Neuronal stem cell (in vitro differentiated cells): ENCODE results near the gene ESPN.

Experiments
- DNase-seq: peaks from one replicate; pipeline ENCODE4 v3.0.0-alpha.2; 2013; ENCODE audit warnings: low spot score
- H2AFZ ChIP-seq: one replicate; pipeline ENCODE4 v1.6.1; 2013; ENCODE audit warnings: mild to moderate bottlenecking, low read length, inconsistent platforms
- H2AK5ac ChIP-seq: 2 replicates; pipeline ENCODE4 v1.6.1; 2013; ENCODE audit warnings: low read depth, mild to moderate bottlenecking, inconsistent platforms, low read length, moderate library complexity, mixed read lengths
- H2BK120ac ChIP-seq: 2 replicates; pipeline ENCODE4 v1.6.1; 2013; ENCODE audit warnings: low read depth, mild to moderate bottlenecking, inconsistent platforms, low read length, moderate library complexity, mixed read lengths
- H2BK12ac ChIP-seq: one replicate; pipeline ENCODE4 v1.6.1; 2013; ENCODE audit warnings: low read length, inconsistent platforms
- H2BK15ac ChIP-seq: 2 replicates; pipeline ENCODE4 v1.6.1; 2013; ENCODE audit warnings: mild to moderate bottlenecking, low read length, inconsistent platforms, mixed read lengths
- H2BK5ac ChIP-seq: one replicate; pipeline ENCODE4 v1.6.1; 2013; ENCODE audit warnings: inconsistent platforms, mild to moderate bottlenecking, low read length, moderate library complexity
- H3K14ac ChIP-seq: one replicate; pipeline ENCODE4 v1.6.1; 2013; ENCODE audit warnings: low read length, inconsistent platforms
- H3K18ac ChIP-seq: 2 replicates; pipeline ENCODE4 v1.6.1; 2013; ENCODE audit warnings: low read length, inconsistent platforms
- H3K23ac ChIP-seq: 2 replicates; pipeline ENCODE4 v1.6.1; 2013; ENCODE audit warnings: low read depth, mild to moderate bottlenecking, mixed read lengths, low read length, inconsistent platforms; ENCODE audit not compliant: poor library complexity
- H3K27ac ChIP-seq: replicated peaks from 3 replicates; pipeline ENCODE4 v1.5.1; 2013; ENCODE audit warnings: low read length, inconsistent platforms
- H3K27me3 ChIP-seq, 3 experiments: 2 replicates each; pipeline ENCODE4 v1.6.1; 2013; ENCODE audit warnings: low read length in 3 of 3, mild to moderate bottlenecking in 2 of 3, inconsistent platforms in 1 of 3, low read depth in 1 of 3, mixed read lengths in 1 of 3, moderate library complexity in 1 of 3; ENCODE audit not compliant: control insufficient read depth in 3 of 3, insufficient read depth in 3 of 3
- H3K36me3 ChIP-seq, 2 donors: replicated peaks in 1 of 2; 2 replicates each; pipeline ENCODE4 v1.6.1; 2013; ENCODE audit warnings: low read length in 2 of 2; ENCODE audit not compliant: control insufficient read depth in 2 of 2, insufficient read depth in 2 of 2
- H3K4ac ChIP-seq: 2 replicates; pipeline ENCODE4 v1.6.1; 2013; ENCODE audit warnings: inconsistent platforms, mild to moderate bottlenecking, low read length, moderate library complexity
- H3K4me1 ChIP-seq, 2 donors: 1 replicate in 1 of 2; 2 replicates in 1 of 2; pipeline ENCODE4 v1.6.1; 2013; ENCODE audit warnings: low read length in 2 of 2, low read depth in 1 of 2; ENCODE audit not compliant: control insufficient read depth in 2 of 2, insufficient read depth in 1 of 2
- H3K4me2 ChIP-seq: one replicate; pipeline ENCODE4 v1.6.1; 2013; ENCODE audit warnings: mild to moderate bottlenecking, low read length, inconsistent platforms; ENCODE audit not compliant: insufficient read depth, poor library complexity, severe bottlenecking
- H3K4me3 ChIP-seq, 2 donors: 2 replicates each; pipeline ENCODE4 v1.5.1; 2013; ENCODE audit warnings: low read length in 2 of 2, mild to moderate bottlenecking in 2 of 2, inconsistent platforms in 1 of 2, moderate library complexity in 1 of 2
- H3K79me1 ChIP-seq: one replicate; pipeline ENCODE4 v1.6.1; 2013; ENCODE audit warnings: low read depth, mild to moderate bottlenecking, inconsistent platforms, low read length, moderate library complexity
- H3K9ac ChIP-seq: one replicate; pipeline ENCODE4 v1.6.1; 2013; ENCODE audit warnings: mild to moderate bottlenecking, low read depth, low read length, inconsistent platforms; ENCODE audit not compliant: poor library complexity
- H3K9me3 ChIP-seq, 2 donors: replicated peaks in 1 of 2; 2 replicates each; pipeline versions ENCODE3 to v1.6.1; 2013; ENCODE audit warnings: low read length in 2 of 2, mild to moderate bottlenecking in 2 of 2, inconsistent platforms in 1 of 2, low read depth in 1 of 2, mixed read lengths in 1 of 2, moderate library complexity in 1 of 2; ENCODE audit not compliant: control insufficient read depth in 2 of 2, insufficient read depth in 1 of 2
- H4K8ac ChIP-seq: one replicate; pipeline ENCODE4 v1.6.1; 2013; ENCODE audit warnings: low read depth, mild to moderate bottlenecking, inconsistent platforms, low read length, moderate library complexity
- H4K91ac ChIP-seq: one replicate; pipeline ENCODE4 v1.6.1; 2013; ENCODE audit warnings: low read length, low read depth, mild to moderate bottlenecking, inconsistent platforms; ENCODE audit not compliant: poor library complexity
- WGBS, 2 donors: extraction: QIAGEN DNeasy Blood & Tissue Kit; methylation state at CpG; one replicate each; pipeline ENCODE4 v1.1.7; 2013; ENCODE audit warnings: missing lambda C conversion rate in 2 of 2, mixed read lengths in 1 of 2; ENCODE audit not compliant: insufficient read length in 2 of 2, insufficient replicate concordance in 1 of 2; ENCODE audit errors: extremely low coverage in 2 of 2; 5-methylcytosine and 5-hydroxymethylcytosine counted together

The ESPN gene

GRCh38 chr1:6389971-6390370, 34.6 kb upstream of the ESPN start:
- no peak overlapping the region for H3K4me3 ChIP-seq
- H3K14ac ChIP-seq, result no peak overlapping the region
- peaks cover 4 to 6% of the 10 kb centered on the region in 2 donors for H3K36me3 ChIP-seq
- peak overlapping the region; percentile 92 for H4K8ac ChIP-seq
- H2AK5ac ChIP-seq, result peak overlapping the region; percentile 81
- H3K4me2 ChIP-seq, result no peak overlapping the region
- no CpG with 5 or more reads among the region's 9 CpGs for WGBS, 2 donors
- H3K4ac ChIP-seq, result no peak overlapping the region
- H4K91ac ChIP-seq, result no peak overlapping the region
- no peak overlapping the region for H2BK5ac ChIP-seq
- no peak overlapping the region for H3K23ac ChIP-seq
- H3K9me3 ChIP-seq, result no peaks in the 10 kb centered on the region
- H2BK15ac ChIP-seq, result no peak overlapping the region
- H2BK120ac ChIP-seq, result no peak overlapping the region
- no peaks in the 10 kb centered on the region for H3K27me3 ChIP-seq
- peak overlapping the region; percentile 48 for H3K18ac ChIP-seq
- H3K9ac ChIP-seq, result no peak overlapping the region
- no peak for DNase-seq
- H3K4me1 ChIP-seq, result peaks cover 10 to 23% of the 10 kb centered on the region in 2 donors
- H2BK12ac ChIP-seq, result peak overlapping the region; percentile 99
- peaks cover 19% of the 10 kb centered on the region for H3K79me1 ChIP-seq
- no peak overlapping the region for H3K27ac ChIP-seq
- H2AFZ ChIP-seq, result no peak overlapping the region

GRCh38 chr1:6391951-6392808, 32.4 kb upstream of the ESPN start:
- WGBS, 2 donors, result no CpG with 5 or more reads among the region's 16 CpGs
- Histone ChIP-seq H3K36me3 (peaks cover 4 to 6% of the 10 kb centered on the region in 2 donors), H3K14ac (peak overlapping the region; percentile 76), H3K23ac (peak overlapping the region; percentile 69), H3K27me3 (no peaks in the 10 kb centered on the region), H3K79me1 (peaks cover 11% of the 10 kb centered on the region), H3K4ac (no peak overlapping the region), H3K18ac (peak overlapping the region; percentile 96), H2BK5ac (no peak overlapping the region), H4K91ac (no peak overlapping the region), H2BK120ac (no peak overlapping the region), H3K4me2 (peak overlapping the region; percentile 79), H2BK12ac (no peak overlapping the region), H2AFZ (peak overlapping the region; percentile 97), H4K8ac (no peak overlapping the region), H3K9ac (peak overlapping the region; percentile 87), H3K9me3 (no peaks in the 10 kb centered on the region), H2BK15ac (no peak overlapping the region), H2AK5ac (no peak overlapping the region), H3K4me3 (peak overlapping the region; percentile 84 to 96), H3K4me1 (peaks cover 0 to 10% of the 10 kb centered on the region in 2 donors), H3K27ac (no peak overlapping the region)
- DNase-seq, result no peak

- Histone ChIP-seq H3K4me1 (peaks cover 0 to 8% of the 10 kb centered on the region in 2 donors), H2BK12ac (no peak overlapping the region), H3K18ac (peak overlapping the region; percentile 96), H2AFZ (peak overlapping the region; percentile 97), H3K4me3 (peak overlapping the region; percentile 84 to 96), H2AK5ac (peak overlapping the region; percentile 41), H3K9ac (peak overlapping the region; percentile 87), H2BK5ac (no peak overlapping the region), H3K4ac (no peak overlapping the region), H3K9me3 (no peaks in the 10 kb centered on the region), H3K23ac (peak overlapping the region; percentile 69), H2BK120ac (no peak overlapping the region), H4K91ac (no peak overlapping the region), H3K27me3 (no peaks in the 10 kb centered on the region), H4K8ac (no peak overlapping the region), H2BK15ac (no peak overlapping the region), H3K79me1 (peaks cover 9% of the 10 kb centered on the region), H3K14ac (peak overlapping the region; percentile 97), H3K27ac (no peak overlapping the region), H3K36me3 (peaks cover 4 to 6% of the 10 kb centered on the region in 2 donors), H3K4me2 (peak overlapping the region; percentile 79)
- WGBS, 2 donors, result no CpG with 5 or more reads among the region's 83 CpGs
- no peak for DNase-seq
These were observed 31.7 kb upstream of the ESPN start for GRCh38 chr1:6392809-6393399.
